GM18508 (cell line): ENCODE results near the gene GALNS.

Experiments
- ATAC-seq: cut with Tn5 transposase; IDR thresholded peaks from one replicate; pipeline ENCODE4 v1.9.1; 2021; ENCODE audit warnings: moderate number of reproducible peaks; ENCODE audit not compliant: insufficient read depth, unreplicated experiment

The GALNS gene

DNA sequence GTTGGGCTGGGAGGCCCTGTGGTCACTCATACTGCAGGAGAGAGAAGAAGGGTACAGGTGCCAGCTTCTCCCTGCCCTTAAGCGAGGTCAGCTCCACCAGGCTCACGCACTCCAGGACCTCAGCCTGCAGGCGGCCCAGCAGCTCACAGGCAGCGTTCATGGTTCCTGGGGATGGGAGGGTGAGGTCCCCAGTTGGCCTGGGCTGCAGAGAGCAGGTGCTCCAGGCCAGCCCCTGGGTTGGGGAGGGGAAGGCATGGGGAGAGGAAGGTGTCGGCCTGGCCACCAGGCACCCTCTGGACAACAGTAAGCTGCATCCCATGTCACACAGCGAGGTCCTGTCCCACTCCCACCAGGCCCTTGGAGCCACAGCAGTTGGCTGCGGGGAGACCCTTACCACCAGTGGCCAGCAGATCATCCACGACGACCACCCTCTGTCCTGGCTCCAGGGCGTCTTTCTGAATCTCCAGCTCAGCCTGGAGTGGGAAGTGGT lies 47.0 kb downstream of the GALNS start:
- ATAC-seq, result no peak

GRCh38 chr16:88809068-88809675 lies 47.6 kb downstream of the GALNS start:
- ATAC-seq, result no peak

DNA sequence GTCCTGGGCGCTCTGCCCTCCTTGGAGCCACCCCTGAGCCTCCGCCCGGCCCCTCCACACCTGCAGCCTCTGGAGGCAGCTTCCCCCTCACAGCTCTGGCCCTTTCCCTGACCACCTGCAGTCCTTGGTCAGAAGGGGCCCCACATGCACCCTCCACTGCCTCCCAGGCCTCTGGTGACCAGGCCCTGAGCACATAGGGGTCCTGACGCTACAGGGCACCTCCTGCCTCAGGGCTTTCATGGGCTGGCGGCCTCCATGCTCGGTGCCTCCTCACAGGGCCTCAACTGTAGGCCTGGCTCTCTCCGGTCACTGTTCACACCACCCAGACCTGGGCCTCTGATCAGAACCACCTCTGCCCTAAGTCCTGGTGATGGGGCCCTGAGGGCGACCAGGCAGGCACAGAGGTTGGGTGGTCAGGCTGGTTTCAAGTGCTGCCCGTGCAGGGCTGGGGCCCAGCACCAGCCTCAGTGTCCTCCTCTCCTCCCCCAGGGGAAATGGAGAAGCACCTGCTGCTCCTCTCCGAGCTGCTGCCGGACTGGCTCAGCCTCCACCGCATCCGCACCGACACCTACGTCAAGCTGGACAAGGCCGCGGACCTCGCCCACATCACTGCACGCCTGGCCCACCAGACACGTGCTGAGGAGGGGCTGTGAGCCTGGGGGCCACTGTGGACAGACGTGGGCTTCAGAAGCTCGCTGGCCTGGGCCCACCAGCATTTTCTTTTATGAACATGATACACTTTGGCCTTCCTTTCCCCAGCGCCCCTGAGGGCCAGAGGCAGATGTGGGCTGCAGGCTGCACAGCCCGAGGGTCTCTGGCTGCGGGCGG lies 48.9 kb downstream of the GALNS start:
- no peak for ATAC-seq

DNA sequence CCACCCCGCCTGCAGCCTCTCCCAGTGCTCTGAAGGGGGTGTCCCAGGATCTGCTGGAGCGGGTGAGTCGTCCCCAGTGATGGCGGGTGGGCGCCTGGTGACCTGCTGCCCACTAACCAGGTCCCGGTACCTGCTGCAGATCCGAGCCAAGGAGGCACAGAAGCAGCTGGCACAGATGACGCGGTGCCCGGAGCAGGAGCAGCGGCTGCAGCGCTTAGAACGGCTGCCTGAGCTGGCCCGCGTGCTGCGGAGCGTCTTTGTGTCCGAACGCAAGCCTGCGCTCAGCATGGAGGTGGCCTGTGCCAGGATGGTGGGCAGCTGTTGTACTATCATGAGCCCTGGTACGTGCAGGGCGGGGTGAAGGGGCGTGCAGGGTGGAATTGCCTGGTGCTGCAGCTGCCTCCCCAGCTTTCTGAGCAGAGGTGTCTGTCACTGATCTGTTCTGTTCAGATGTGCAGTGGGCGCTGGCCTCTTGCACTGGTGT lies 49.6 kb downstream of the GALNS start:
- no peak for ATAC-seq

GRCh38 chr16:88806491-88807111 lies 50.1 kb downstream of the GALNS start:
- no peak for ATAC-seq

GRCh38 chr16:88805887-88806393 lies 50.8 kb downstream of the GALNS start:
- no peak for ATAC-seq

GRCh38 chr16:88805340-88805715 lies 51.4 kb downstream of the GALNS start:
- no peak for ATAC-seq

DNA sequence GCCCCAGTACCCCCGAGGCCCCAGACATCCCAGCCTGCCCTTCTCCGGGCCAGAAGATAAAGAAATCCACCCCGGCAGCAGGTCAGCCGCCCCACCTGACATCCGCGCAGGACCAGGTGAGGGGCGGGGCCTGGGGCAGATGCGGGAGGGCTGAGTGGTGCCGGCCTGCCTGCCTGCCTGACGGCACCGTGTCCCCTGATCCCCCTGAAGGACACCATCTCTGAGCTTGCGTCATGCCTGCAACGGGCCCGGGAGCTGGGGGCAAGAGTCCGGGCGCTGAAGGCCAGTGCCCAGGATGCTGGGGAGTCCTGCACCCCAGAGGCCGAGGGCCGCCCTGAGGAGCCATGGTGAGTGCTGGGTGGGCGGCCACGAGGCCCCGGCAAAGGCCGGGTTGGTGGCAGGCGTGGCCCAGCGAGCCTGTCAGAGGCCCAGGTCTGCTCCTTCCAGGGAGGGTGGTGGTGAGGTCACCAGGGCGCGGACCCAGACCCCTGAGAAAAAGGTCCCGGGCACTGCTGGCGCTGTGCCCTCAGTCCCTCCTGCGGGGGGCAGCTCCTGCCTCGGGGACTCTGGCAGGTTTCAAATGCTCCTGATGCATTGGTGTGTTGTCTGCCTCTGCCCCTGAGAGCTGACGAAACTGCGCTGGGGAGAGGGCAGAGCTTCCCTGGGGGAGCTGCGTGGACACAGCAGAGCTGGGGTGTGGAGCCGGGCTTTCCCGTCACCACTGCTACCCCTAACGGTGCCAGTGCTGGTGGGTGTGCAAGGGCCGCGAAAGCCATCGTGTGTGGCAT lies 52.0 kb downstream of the GALNS start:
- no peak for ATAC-seq

- ATAC-seq, result no peak
Measured at GRCh38 chr16:88804173-88804551, 52.6 kb downstream of the GALNS start.

GRCh38 chr16:88803264-88803987 lies 53.3 kb downstream of the GALNS start, which contains the start of gene CDT1:
Gene CDT1 (plus strand): TSS chr16:88803789. CDS start chr16:88803832, 43 bp downstream.
- ATAC-seq, result no peak

GRCh38 chr16:88800277-88800592 lies 56.5 kb downstream of the GALNS start:
- ATAC-seq, result no peak

GRCh38 chr16:88799569-88800276 lies 57.0 kb downstream of the GALNS start:
- ATAC-seq, result no peak

- no peak for ATAC-seq
Measured at GRCh38 chr16:88798772-88799455, 57.8 kb downstream of the GALNS start.

DNA sequence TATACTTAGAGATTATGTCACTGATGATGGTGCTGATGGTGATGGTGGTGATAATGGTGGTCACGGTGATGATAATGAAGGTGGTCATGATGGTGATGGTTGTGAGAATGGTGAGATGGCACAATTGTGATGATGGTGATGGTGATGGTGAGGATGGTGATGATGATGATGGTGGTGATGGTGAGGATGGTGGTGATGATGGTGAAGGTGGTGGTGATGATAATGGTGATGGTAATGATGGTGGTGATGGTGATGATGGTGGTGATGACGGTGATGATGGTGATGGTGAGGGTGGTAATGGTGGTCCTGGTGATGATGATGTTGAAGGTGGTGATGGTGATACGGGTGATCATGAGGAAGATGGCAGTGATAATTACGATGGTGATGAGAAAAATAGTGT lies 58.7 kb downstream of the GALNS start:
- no peak for ATAC-seq

DNA sequence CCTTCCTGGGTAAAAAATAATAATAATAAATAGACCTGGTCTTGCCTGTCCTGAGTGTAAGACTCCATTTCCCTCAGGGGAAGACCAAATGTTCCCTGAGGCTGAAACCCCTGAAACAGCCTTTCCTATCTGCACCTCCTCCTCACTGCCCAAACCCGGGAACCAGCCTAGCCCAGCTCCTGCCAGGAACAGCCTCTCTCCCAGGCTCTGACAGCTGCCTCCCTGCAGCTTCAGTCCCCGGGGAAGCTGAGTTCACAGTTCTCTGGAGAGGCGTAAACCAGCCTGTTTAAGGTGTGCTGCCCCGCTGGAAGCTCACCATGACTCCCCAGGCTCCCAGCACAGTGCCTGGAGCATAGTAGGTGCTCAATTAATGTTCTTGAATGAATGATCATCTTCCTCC lies 60.5 kb downstream of the GALNS start:
- no peak for ATAC-seq

DNA sequence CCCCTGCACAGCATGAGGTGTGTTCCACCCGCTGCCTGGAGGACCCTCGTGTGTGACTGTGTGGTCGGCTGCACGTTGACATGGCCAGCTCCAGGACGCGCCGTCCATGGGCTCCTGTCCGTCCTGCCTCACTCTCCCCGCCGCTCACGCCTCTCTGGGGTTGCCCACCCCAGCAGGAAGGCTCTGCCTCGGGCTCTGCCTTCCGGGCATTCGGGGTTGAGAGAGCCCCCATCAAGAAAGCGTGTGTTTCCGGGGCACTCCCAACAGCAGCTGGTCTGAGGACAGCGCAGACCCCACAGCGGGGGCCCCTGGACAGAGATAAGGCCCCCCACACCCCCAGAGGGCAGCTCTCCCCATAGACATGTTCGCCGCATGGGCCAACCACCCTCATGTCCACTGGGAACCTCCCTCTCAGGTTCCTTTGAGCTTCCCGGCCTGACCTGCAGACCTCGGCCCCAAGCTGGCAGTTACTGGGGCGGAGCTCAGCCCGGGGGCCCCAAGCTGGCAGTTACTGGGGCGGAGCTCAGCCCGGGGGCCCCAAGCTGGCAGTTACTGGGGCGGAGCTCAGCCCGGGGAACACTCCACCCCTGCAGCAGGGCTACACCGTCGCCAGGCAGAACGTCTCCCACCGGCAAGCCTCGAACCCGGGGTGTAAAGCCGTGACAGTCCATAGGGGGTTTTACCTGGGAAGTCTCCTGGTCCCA lies 63.3 kb downstream of the GALNS start:
- no peak for ATAC-seq

DNA sequence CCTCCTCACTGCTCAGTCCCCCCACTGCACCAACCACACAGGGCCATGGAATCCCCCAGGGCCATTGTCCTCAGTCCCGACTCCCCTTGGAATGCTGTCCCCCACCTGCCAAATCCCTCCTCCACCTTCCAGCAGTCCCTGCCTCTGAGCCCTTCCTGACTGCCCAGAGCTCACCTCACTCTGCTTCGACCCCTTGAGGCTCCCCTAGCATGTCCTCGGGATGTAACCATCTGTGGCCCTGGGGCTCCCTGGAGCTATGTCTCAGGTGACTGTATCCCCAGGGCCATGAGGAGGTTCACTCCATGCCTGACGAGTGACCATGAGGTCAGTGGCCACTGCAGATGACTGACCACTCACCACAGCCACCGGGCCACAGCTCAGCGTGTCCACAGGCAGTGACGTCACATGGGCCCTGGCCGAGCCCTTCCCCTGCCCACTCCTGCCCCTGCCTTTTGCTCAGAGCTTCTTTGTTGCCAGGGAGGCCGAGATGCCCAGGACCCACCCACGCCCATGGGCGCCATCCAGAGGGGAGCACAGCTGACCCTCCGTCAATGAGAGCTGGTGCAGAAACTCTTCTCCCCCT lies 64.0 kb downstream of the GALNS start:
- ATAC-seq, result no peak
